NCI-H524 (cell line): Measurements from ENCODE around the gene CACNA2D3.
A peak's percentile ranks its signal among the peaks of the same experiment; 100 is the strongest.

Source experiments
- DNase-seq, 2 experiments: peaks; one replicate each; lab custom pipeline; 2025; lab: John Stamatoyannopoulos, UW

Gene CACNA2D3

GRCh38 chr3:54849360-54849759 lies 727.0 kb downstream of the CACNA2D3 start:
- DNase-seq: no peak

- DNase-seq: no peak
Observed at GRCh38 chr3:54850484-54851018, 728.2 kb downstream of the CACNA2D3 start.

GRCh38 chr3:54853573-54854404 lies 731.4 kb downstream of the CACNA2D3 start:
- peak; percentile 3 to 58 for DNase-seq

GRCh38 chr3:54856271-54856670 lies 733.9 kb downstream of the CACNA2D3 start:
- DNase-seq: no peak

- no peak for DNase-seq
Observed at GRCh38 chr3:54857343-54857742, 735.0 kb downstream of the CACNA2D3 start.

GRCh38 chr3:54858093-54858785 lies 735.9 kb downstream of the CACNA2D3 start:
- peak in 1 of 2 experiments; percentile 49 for DNase-seq

- peak; percentile 6 to 10 for DNase-seq
Observed at GRCh38 chr3:54859184-54859583, 736.8 kb downstream of the CACNA2D3 start.

- DNase-seq: no peak
Observed at GRCh38 chr3:54861248-54862067, 739.1 kb downstream of the CACNA2D3 start.

- no peak for DNase-seq
Observed at GRCh38 chr3:54862526-54862925, 740.2 kb downstream of the CACNA2D3 start.

GRCh38 chr3:54863366-54863765 lies 741.0 kb downstream of the CACNA2D3 start:
- DNase-seq: no peak

GRCh38 chr3:54863786-54864185 lies 741.4 kb downstream of the CACNA2D3 start:
- no peak for DNase-seq

GRCh38 chr3:54865316-54865715 lies 743.0 kb downstream of the CACNA2D3 start:
- DNase-seq: no peak

GRCh38 chr3:54866251-54866650 lies 743.9 kb downstream of the CACNA2D3 start:
- peak in 1 of 2 experiments; percentile 56 for DNase-seq

- DNase-seq: peak in 1 of 2 experiments; percentile 58
Observed at GRCh38 chr3:54870423-54870822, 748.1 kb downstream of the CACNA2D3 start.

- DNase-seq: no peak
Observed at GRCh38 chr3:54871867-54872266, 749.5 kb downstream of the CACNA2D3 start.

GRCh38 chr3:54873059-54874010 lies 751.0 kb downstream of the CACNA2D3 start:
- DNase-seq: no peak

- DNase-seq: no peak
Observed at GRCh38 chr3:54874816-54875556, 752.6 kb downstream of the CACNA2D3 start.

- DNase-seq: peak; percentile 39 to 86
Observed at GRCh38 chr3:54875596-54876268, 753.4 kb downstream of the CACNA2D3 start.

GRCh38 chr3:54876694-54877093 lies 754.3 kb downstream of the CACNA2D3 start:
- no peak for DNase-seq

- DNase-seq: no peak
Observed at GRCh38 chr3:54877730-54878129, 755.4 kb downstream of the CACNA2D3 start.
